ENCODE measurements around the gene C20orf144.

The C20orf144 gene

GRCh38 chr20:33666293-33667244 is 4.4 kb downstream of the C20orf144 start, which contains the start of gene ACTL10:
TSS of gene ACTL10 (plus strand) at chr20:33666943. CDS start at chr20:33667498, 555 bp downstream.
- DNase-seq: peak; percentile 96

- no peak for DNase-seq
These were observed 5.1 kb downstream of the C20orf144 start for GRCh38 chr20:33667245-33667675.

DNA sequence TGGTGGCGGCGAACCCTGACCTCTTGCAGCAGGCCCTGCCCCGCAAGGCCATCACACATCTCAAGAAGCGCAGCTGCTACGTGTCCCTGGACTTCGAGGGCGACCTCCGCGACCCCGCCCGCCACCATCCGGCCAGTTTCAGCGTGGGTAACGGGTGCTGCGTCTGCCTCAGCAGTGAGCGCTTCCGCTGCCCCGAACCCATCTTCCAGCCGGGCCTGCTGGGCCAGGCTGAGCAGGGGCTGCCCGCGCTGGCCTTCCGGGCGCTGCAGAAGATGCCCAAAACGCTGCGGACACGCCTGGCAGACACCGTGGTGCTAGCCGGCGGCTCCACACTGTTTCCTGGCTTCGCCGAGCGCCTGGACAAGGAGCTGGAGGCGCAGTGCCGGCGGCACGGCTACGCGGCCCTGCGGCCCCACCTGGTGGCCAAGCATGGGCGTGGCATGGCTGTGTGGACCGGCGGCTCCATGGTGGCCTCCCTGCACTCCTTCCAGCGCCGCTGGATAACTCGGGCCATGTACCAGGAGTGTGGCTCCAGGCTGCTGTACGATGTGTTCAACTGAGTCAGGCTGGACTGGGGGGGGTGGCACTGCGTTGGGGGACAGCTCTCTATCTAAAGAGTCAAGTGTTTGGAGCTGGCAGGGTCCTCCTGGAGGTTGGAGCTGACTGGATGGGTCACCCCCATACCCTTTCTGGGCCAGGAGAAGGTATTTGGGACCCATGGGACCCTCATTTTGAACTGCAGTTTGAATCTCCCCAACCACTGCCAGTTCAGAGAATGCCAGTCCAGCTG is 5.7 kb downstream of the C20orf144 start:
- peak; percentile 47 for DNase-seq

DNA sequence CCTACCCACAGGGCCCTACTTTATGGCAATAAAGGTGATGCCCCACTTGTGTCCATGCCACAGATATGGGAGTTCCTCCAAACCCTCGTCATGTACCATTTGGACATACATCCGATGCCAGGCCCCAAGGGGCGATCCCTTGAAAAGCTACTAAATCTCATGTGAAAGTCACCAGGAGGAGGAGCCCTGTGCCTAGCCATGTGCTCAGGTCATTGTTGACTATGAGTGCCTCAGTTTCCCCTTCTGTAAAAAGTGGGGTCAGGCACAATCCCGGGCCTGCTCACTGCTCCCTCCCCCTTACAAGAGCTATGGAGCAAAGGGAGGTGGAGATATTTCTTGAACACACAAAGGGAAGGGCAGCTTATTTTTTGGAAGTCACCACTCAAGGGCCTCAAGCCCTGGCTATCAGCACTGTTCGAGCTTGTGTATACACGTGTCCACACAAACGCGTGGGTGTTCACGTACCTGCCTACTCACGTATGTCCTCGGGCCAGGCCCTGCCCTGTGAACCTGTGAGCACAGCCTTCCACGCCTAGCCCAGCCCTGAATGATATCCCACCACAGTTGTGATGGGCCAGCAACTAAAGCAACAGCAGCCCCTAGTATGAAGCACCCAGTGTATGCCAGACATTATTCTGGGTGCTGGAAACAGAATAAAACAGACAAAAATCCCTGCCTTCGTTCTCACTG is 6.5 kb downstream of the C20orf144 start:
- no peak for DNase-seq

DNA sequence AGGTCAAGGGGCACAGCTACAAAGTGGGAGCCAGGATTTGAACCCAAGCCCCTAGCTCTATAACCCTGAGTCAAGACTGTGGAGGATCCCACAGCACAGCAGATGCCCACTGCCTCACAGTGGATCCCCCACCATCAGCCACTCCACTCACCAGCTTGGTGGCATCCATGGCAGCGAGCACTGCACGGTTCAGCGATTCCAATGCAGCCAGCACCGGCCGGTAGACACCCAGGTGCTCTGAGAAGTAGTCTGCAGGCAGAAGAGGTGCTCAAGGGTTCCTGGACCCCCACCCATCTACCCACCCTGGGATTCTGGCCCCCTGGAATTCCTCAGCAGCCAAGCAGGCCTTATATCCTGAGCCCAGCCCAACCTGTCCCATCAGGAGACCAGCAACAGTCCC is 7.1 kb downstream of the C20orf144 start:
- DNase-seq: no peak

- DNase-seq: no peak
These were observed 7.9 kb downstream of the C20orf144 start for GRCh38 chr20:33669873-33670640.

DNA sequence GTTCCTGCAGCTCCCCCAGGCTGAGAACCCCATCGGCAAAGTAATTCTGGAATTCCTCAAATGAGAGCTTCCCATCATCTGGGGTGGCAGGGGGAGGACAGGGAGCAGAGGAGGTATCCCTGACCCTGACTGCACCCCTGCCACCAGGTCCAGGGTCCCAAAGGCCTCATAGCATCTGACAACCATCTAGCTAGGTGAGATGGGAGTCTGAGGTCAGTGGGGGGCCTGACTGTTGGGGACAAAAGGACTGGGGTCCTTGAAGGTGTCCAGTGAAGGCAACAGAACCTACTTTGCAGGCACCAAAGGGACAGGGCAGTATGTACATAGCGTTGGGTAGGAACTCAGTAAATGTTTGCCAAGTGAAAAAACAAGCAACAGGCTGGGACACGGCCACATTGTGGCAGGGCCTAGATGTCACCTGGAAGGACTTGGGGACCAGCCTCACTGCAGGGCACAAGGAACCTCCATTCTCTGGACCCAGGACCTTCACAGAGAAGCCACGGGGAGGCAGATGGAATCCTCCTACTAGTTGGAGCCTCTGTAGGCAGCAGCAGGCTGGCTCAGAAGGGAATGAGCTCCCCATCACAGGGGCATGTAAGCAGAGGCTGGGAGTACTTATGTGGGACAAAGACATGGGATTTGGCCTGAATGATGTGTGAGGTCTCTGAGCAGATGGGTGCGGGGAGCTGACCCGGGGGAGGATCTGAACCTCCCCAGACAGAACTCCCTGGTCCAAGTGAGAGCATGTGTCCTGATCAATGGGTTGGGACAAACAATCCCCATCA is 8.8 kb downstream of the C20orf144 start:
- no peak for DNase-seq

DNA sequence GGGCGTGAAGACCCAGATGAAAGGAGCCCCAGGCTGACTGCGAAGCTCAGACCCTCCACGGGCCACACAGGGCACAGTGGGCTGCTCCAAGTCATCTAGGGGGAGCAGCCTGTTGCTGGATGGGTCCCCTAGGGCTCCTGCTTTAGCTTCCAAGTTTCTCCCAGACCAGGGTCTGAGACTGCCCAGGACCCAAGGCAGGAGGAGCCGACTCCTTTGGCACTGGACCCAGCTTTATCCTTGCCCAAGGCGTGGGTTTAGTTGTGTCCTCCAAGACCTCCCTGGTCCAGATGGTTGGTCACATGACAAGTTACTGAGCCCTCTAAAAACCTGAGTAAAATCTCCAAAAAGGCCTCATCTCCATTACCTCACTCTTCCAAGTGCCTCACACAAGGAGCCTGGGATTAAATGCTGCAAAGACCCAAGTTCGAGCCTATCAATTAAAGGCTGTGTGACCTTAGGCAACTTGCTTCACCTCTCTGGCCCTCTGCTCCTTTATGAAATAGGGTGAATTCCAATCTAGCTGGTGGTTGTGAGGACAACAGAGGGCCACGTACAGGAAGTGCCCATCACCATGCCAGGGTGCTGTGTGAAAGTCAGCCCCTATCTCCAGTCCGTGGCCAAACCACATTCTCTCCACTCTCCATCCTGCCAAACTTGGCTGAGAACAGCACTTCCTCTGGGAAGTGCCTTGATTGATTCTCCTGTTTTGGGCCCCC is 9.6 kb downstream of the C20orf144 start:
- no peak for DNase-seq

DNA sequence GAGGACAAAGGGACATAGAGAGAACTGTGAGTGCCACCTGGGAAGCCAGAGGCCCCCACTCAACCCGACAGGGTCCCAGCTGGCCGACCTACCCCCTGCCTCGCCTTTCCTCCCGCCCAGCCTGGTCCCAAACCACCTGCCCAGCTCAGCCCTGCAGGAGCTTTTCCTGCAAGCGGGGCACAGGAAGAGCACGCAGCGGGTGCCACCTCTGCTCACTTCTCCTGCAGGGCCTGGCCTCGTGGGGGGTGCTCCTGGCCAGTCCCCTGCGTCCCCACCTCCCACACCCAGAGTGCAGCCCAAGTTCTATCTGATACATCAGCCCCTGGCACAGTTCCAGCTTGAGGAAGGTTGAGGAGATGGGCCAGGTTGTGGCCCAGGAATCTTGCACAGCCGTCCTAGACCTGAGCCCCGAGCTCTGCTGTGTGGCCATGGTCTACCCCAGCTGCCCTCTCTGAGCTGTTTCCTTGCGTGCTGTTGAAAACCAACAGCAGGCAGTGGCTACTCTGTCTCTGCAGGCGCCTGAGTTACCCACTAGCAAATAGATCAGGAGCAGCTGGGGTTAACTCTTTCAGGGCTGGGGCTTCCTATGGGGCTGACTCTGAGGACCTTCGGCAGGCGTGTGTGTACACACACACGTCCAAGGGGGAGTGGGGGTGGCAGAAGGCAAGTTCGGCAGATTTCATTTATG is 10.4 kb downstream of the C20orf144 start:
- no peak for DNase-seq

- DNase-seq: no peak
These were observed 10.9 kb downstream of the C20orf144 start for GRCh38 chr20:33673114-33673409.

DNA sequence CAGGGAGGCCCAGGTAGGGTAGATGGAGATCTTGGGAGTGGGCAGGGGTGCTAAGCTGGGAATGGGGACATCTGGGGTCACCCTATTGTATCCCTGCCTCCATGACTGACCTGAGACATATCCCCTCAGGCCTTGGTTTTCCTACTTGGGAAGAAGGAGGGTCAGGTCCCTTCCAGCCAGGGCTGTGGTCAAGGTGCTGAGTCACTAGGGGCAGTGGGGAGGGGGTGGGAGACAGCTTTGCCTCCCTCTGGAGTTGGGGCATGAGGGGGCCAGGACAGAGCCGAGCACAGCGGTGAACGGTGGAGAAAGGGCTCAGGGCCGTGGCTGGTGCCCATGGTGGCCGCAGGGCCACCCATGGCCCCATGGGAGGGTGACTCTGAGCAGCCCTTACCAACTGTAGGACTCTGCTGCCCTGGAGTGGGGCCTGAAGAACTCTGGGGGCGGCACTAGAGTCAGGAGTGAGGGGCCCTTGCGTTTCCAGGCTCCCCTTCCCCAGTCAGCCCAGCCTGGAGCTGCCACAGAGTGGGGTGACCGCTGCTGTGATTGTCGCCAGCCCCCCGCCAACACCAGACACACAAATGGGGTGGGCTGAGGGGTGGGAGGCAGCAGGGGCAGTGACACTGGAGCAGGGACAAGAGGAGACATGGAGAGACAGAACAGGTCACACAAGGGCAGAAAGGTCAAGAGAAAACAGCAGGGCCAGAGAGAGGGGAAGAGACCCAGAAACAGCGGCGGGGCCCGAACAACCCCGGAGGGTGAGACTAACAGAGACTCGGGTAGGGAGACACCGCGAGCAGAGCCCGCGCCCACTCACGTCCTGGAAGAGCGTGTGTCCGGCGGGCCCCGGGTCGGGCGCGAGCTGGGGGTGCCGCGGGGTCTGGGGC is 11.5 kb downstream of the C20orf144 start:
- DNase-seq: no peak

DNA sequence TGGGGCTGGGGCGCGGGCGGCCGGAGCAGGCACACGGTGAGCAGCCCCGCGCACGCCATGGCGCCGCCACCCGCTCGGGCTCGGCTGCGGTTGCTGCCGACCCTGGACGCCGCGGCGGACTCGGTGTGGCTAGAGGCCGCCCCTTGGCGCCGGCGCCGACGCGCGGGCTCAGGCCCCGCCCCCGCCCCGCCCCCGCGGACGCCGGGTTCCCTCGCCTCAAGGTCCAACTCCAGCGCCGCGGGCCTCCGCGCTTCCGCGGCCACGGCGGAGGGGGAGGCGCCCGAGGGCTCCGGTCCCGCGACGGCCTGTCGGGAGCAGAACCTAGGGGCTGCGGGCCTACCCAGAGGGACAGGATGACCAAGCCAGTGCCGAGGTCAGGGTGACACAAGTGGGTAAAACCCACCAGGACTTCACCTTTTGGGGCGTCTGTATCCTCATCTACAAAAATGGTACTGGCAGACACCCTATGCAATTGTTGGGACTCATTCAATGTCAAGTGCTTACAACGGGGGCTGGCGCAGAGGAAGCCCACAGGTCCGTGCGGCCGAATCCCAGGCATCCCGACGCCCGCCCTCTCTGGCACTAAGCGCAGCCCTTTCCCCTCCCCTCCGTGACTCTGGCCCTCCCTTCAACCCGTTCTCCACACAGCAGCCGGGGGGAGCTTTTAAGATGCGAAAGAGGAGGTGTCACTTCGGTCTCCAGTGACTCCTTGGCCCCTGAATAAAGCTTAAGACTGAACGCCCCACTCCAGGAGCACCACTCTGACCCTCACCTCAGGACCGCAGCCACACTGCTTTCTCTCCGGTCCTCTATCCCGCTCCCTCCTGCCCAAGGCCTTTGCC is 12.4 kb downstream of the C20orf144 start, which contains the start of gene NECAB3:
NECAB3 (minus strand) TSS at position 135 of the 842 bp plus-strand sequence; CDS start at position 59, 76 bp downstream.
- DNase-seq: peak; percentile 41

GRCh38 chr20:33675136-33675959 is 13.2 kb downstream of the C20orf144 start:
- no peak for DNase-seq

GRCh38 chr20:33676121-33676520 is 14.0 kb downstream of the C20orf144 start:
- no peak for DNase-seq

- no peak for DNase-seq
These were observed 14.8 kb downstream of the C20orf144 start for GRCh38 chr20:33676652-33677645.

Measured in kidney glomerular epithelial cell (primary cell).